Measurements from ENCODE around the gene PLEK. TPM values are rescaled to one million over a fixed set of nuclear protein-coding genes. Genes with fewer than 3 reads are reported as not detected.

Gene PLEK
- total RNA-seq, 1 donor = 0.36 TPM

GRCh38 chr2:68371138-68371537 is 6.1 kb downstream of the PLEK start:
- Histone ChIP-seq H3K9me3 (ENCODE audit: low read depth, low read length) (no peaks in the 10 kb centered on the region), H4K20me1 (ENCODE audit: insufficient read depth, low read length) (no peaks in the 10 kb centered on the region), H2AFZ (ENCODE audit: low read length) (no peak overlapping the region), H3K27ac (ENCODE audit: low read depth, low read length) (no peak overlapping the region), H3K36me3 (ENCODE audit: insufficient read depth, low read length) (no peaks in the 10 kb centered on the region), H3K4me1 (ENCODE audit: insufficient read depth, low read length) (peaks cover 16% of the 10 kb centered on the region), H3K27me3 (ENCODE audit: insufficient read depth, low read length) (no peaks in the 10 kb centered on the region), H3K79me2 (ENCODE audit: insufficient read depth, low read length) (no peaks in the 10 kb centered on the region), H3K4me2 (ENCODE audit: insufficient read depth, low read length) (no peak overlapping the region), H3K4me3 (ENCODE audit: insufficient read depth, low read length) (no peak overlapping the region)
- no peak for DNase-seq (ENCODE audit: insufficient read length, low spot score, missing footprints)
- TF ChIP-seq CTCF (IDR thresholded peaks at IDR 0.05; ENCODE audit: extremely low read depth, low read depth, low read length) = no peak

DNA sequence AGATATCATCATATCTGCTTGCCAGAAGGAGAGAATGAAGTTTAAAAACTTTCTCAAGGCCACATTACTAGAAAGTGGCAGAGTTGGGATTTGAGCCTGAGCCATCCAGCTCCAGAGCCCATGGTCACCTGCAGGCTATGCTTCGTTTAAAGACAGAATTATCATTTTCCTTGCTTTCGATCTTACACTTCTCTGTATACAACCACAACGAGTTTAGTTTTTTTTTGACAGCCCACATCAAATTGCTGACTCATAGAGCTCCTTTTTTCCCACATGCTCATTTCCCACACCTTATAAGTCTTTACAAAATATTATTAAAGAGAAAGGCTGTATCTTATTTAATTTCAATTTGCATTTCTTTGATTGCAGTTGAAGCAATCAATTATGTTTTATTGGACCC is 6.5 kb downstream of the PLEK start:
- TF ChIP-seq CTCF (IDR thresholded peaks at IDR 0.05; ENCODE audit: extremely low read depth, low read depth, low read length) = no peak
- H3K36me3 ChIP-seq (ENCODE audit: insufficient read depth, low read length) = no peaks in the 10 kb centered on the region

GRCh38 chr2:68372485-68372884 is 7.4 kb downstream of the PLEK start:
- Histone ChIP-seq H3K27ac (ENCODE audit: low read depth, low read length) (no peak overlapping the region), H3K4me2 (ENCODE audit: insufficient read depth, low read length) (no peak overlapping the region), H3K4me1 (ENCODE audit: insufficient read depth, low read length) (peaks cover 16% of the 10 kb centered on the region), H3K79me2 (ENCODE audit: insufficient read depth, low read length) (no peaks in the 10 kb centered on the region), H3K27me3 (ENCODE audit: insufficient read depth, low read length) (no peaks in the 10 kb centered on the region), H2AFZ (ENCODE audit: low read length) (no peak overlapping the region), H3K4me3 (ENCODE audit: insufficient read depth, low read length) (no peak overlapping the region), H3K9me3 (ENCODE audit: low read depth, low read length) (no peaks in the 10 kb centered on the region), H4K20me1 (ENCODE audit: insufficient read depth, low read length) (no peaks in the 10 kb centered on the region), H3K36me3 (ENCODE audit: insufficient read depth, low read length) (no peaks in the 10 kb centered on the region)
- TF ChIP-seq CTCF (IDR thresholded peaks at IDR 0.05; ENCODE audit: extremely low read depth, low read depth, low read length) = no peak
- DNase-seq (ENCODE audit: insufficient read length, low spot score, missing footprints) = no peak

More for the DNA sequence above, 6.5 kb downstream of the PLEK start:
- Histone ChIP-seq H3K27ac (ENCODE audit: low read depth, low read length) (no peak overlapping the region), H4K20me1 (ENCODE audit: insufficient read depth, low read length) (no peaks in the 10 kb centered on the region), H3K27me3 (ENCODE audit: insufficient read depth, low read length) (no peaks in the 10 kb centered on the region), H3K79me2 (ENCODE audit: insufficient read depth, low read length) (no peaks in the 10 kb centered on the region), H3K9me3 (ENCODE audit: low read depth, low read length) (no peaks in the 10 kb centered on the region), H2AFZ (ENCODE audit: low read length) (no peak overlapping the region), H3K4me2 (ENCODE audit: insufficient read depth, low read length) (no peak overlapping the region), H3K4me1 (ENCODE audit: insufficient read depth, low read length) (peaks cover 16% of the 10 kb centered on the region), H3K4me3 (ENCODE audit: insufficient read depth, low read length) (no peak overlapping the region)
- DNase-seq (ENCODE audit: insufficient read length, low spot score, missing footprints) = no peak

DNA sequence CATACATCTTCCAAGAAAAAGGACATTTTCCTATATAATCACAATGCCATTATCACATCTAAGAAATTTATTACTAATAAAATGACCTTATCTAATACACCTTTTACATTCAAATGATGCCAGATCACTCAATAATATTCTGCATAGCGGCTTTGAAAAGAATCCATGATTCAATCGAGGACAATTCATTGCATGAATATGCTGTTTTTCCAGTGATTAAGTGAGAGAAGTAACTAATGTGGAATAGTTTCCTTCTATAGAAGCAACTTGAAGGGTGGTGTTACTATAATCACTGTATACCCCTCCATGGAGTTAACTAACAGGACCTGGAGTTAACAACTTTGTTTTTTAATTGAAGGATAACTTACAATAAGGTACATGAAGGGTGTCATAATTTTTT is 9.1 kb downstream of the PLEK start:
- TF ChIP-seq CTCF (IDR thresholded peaks at IDR 0.05; ENCODE audit: extremely low read depth, low read depth, low read length) = no peak
- no peaks in the 10 kb centered on the region for H3K27me3 ChIP-seq (ENCODE audit: insufficient read depth, low read length)
- H3K4me1 ChIP-seq (ENCODE audit: insufficient read depth, low read length) = peaks cover under 1% of the 10 kb centered on the region
- H3K79me2 ChIP-seq (ENCODE audit: insufficient read depth, low read length) = no peaks in the 10 kb centered on the region
- DNase-seq (ENCODE audit: insufficient read length, low spot score, missing footprints) = no peak
- no peak overlapping the region for H3K27ac ChIP-seq (ENCODE audit: low read depth, low read length)
- no peaks in the 10 kb centered on the region for H3K36me3 ChIP-seq (ENCODE audit: insufficient read depth, low read length)
- H2AFZ ChIP-seq (ENCODE audit: low read length) = no peak overlapping the region
- no peaks in the 10 kb centered on the region for H3K9me3 ChIP-seq (ENCODE audit: low read depth, low read length)
- no peak overlapping the region for H3K4me3 ChIP-seq (ENCODE audit: insufficient read depth, low read length)
- no peak overlapping the region for H3K4me2 ChIP-seq (ENCODE audit: insufficient read depth, low read length)
- H4K20me1 ChIP-seq (ENCODE audit: insufficient read depth, low read length) = no peaks in the 10 kb centered on the region
